Stimulated activated CD4-positive, alpha-beta T cell treated with anti-CD3 and anti-CD28 coated beads, Interleukin-15, amount 100 ng/mL, for 1 hour (primary cell): Measurements from ENCODE around the gene SFSWAP.

ENCODE experiments used
- DNase-seq, 2 donors: peaks; one replicate each; pipeline ENCODE4 v3.0.0-alpha.2; 2020; ENCODE audit warnings: low read depth in 1 of 2, low spot score in 1 of 2

The SFSWAP gene

DNA sequence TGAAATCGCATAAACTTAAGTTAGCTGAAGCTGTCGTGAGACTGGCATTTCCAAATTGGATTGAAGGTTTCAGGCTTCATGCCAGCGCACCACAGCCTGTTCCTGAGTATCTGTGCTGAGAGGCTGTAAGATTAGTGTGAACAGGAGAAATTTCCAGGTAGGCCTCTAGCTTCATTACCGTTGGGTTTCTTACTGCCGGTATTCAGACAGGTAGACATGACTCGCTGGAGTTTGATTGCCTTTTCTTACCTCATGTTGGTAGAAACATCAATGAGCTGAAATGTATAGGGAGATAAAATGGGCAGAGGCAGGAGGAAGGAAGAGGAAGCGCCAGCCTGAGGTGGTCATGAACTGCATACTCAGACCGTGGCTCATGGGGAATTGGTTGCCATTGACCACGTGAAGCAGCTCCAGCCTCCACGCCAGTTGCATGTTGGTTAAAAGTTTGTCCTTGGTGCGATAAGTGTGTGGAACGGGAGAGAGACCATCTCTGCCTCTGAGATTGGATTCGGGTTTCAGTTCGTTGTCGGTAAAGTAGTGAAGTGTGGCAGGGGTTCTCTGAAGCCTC is 75.0 kb downstream of the SFSWAP start:
- no peak for DNase-seq

DNA sequence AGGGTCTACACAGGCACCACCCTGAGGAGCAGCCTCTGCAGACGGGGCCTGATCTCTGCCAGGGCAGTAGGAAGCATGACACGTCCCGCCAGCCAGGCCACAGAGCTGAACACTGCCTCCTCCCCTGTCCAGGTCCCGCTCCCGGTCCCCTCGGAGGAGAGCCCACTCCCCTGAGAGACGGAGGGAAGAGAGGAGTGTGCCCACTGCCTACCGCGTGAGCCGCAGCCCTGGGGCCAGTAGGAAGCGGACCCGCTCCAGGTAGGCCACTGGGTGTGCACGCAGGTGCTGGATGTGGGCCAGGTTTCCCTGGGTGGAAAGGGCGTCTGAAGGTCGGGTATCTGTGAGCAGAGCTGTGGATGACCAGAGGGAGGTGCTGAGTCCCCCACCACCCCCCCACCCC is 75.4 kb downstream of the SFSWAP start:
- DNase-seq: no peak

DNA sequence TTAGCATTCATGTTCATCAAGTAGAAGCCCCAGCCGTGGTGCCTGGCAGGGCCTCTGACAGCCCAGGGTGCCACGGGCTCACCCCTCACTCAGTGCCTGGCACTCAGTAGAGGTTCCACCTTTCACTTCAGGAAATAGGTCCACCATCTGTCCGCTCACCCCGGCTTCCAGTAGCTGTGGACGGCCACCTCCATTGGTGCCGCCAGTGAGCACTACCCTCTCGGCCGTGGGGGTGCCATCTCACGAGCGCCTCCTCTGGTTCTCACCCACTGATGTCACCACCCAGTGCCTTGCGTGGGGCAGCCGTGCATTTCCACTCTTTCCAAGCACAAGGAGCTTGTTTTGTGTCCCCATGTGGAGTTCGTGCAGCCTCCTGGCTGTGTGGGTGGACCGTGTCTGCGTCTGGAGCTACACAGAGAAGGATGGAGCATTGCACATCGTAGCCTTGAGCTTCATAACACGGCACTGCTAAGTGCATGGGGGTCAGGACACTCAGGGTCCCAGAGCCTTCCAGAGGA is 76.3 kb downstream of the SFSWAP start:
- no peak for DNase-seq

DNA sequence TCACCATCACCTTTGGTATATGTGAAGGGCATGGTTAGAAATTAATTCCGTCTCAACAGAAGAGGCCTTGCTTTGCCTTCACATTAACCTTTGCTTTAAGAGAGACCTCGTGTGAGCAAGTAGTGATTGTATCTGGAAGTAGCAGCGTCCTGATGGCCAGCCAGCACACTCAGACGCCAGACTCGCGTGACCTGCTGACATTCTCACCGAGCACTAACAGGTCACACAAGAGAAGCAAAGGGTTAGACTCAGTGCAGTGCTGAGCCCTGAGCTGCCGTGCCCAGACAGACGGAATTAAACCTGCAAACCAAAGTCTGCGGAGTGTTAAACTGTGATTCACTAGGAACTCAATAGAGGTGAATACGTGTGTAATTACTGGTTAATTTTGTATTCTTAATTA is 77.2 kb downstream of the SFSWAP start:
- no peak for DNase-seq

- DNase-seq: no peak
Measured at GRCh38 chr12:131789638-131790037, 78.7 kb downstream of the SFSWAP start.

DNA sequence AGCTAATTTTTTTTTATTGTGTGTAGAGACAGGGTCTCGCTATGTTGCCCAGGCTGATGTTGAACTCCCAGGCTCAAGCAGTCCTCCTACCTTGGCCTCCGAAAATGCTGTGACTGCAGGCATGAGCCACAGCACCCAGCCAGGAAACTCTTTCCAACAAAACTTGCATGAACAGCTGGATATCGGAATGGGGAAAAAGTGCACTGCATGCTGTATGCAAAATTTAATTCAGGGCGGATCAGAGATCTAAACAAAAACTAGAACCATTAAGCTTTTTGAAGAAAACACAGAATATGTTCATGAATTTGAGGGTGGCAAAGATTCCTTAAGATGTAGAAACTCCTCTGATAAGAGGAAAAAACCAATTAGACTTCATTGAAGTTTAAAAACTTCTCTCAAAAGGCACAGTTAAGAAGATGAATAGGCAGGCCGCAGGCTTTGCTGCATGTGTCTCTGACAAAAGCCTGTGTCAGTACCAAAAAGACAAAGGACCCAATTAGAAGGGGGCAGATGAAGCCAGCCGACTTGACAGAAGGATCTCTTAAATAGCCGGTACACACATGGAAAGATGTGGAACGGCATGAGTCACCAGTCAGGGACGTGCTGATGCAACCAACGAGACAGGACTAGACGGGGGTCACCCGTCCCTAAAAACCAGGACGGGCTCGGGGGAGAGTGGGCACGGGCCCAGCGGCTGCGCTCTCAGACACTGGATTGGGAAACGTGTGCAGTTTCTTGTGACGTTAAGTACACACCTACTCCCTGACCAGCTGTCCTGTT is 82.5 kb downstream of the SFSWAP start:
- no peak for DNase-seq

DNA sequence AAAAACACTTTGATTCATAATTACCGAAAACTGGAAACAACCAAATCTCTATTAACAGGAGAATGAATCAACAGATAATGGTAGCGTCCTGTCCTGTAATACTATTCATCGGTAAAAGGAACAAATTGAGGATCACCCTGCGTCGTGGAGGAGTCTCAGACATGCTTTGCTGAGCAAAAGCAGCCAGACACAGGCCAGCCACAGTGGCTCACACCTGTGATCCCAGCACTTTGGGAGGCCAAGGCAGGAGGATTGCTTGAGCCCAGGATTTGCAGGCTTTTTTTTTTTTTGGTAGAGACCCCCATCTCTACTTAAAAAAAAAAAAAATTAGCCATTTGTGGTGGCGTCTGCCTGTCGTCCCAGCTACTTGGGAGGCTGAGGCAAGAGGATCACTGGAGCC is 83.2 kb downstream of the SFSWAP start:
- DNase-seq: no peak

DNA sequence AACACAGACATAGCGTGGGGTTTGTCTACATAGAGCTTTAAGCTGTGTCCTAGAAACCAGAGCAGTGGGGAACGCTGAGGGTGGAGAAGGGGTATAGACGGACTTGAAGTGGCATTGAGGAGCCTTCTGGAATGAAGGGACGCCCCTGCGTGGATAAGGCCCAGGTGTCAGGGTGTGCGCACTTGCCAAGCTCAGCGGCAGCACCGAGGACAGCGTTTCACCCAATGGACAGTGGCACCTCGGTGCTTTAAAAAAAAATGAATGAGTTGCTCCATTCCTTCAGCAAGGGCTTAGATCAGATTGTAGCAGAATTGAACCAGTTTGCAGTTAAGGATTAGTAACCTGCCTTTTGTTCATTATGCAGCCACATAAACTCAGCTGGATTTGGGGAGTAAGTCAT is 83.7 kb downstream of the SFSWAP start:
- no peak for DNase-seq

- no peak for DNase-seq
Measured at GRCh38 chr12:131795064-131795463, 84.2 kb downstream of the SFSWAP start.

GRCh38 chr12:131795690-131796410 is 85.0 kb downstream of the SFSWAP start:
- no peak for DNase-seq

DNA sequence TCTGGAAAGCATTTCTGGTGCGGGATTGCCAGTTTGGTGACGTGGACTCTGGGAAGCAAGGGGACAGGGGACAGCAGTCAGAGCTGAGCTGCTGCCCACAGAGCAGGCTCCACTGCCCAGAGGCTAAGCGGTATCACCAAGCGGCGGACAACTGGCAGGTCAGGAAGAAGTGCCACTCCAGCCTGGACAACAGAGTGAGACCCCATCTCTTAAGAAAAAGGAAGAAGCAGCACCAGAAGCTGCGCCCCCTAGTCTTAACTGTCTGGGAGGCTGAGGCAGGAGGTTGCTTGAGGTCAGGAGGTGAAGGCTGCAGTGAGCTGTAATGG is 85.5 kb downstream of the SFSWAP start:
- DNase-seq: no peak

GRCh38 chr12:131796754-131797587 is 86.1 kb downstream of the SFSWAP start:
- no peak for DNase-seq

DNA sequence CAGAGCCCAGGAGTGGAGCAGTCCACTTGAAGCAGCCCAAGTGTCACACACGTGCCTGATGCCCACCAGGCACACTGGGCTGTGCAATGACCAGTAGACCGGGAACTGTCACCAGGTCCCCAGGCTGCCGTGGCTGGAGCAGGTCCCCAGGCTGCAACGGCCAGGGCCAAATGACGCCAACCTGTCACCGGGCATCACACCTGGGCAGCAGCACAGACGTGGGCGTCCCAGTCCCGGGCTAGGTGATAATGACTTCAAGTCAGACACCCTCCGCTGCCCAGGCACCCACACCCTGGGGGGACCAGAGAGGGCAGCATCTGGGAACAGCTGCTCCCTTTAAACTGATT is 86.7 kb downstream of the SFSWAP start:
- no peak for DNase-seq

DNA sequence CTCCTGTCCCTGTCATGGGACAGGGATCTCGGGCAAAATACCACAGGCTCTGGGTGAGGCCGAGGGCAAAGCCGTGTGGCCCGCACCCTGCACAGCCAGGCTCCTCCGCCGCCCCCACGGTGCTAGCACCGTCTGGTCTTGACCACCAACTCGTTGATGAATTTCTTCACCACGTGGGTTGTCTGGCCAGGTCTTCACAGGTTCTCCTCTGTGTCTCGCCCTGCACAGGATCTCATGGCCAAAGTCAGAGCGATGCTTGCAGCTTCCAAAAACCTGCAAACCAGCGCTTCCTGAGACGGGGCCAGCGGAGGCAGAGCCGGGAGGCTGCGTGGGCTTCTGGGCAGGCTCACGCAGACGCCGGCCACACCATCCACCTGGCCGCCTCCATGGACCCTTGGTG is 88.3 kb downstream of the SFSWAP start:
- DNase-seq: no peak

GRCh38 chr12:131799828-131800593 is 89.1 kb downstream of the SFSWAP start:
- no peak for DNase-seq

DNA sequence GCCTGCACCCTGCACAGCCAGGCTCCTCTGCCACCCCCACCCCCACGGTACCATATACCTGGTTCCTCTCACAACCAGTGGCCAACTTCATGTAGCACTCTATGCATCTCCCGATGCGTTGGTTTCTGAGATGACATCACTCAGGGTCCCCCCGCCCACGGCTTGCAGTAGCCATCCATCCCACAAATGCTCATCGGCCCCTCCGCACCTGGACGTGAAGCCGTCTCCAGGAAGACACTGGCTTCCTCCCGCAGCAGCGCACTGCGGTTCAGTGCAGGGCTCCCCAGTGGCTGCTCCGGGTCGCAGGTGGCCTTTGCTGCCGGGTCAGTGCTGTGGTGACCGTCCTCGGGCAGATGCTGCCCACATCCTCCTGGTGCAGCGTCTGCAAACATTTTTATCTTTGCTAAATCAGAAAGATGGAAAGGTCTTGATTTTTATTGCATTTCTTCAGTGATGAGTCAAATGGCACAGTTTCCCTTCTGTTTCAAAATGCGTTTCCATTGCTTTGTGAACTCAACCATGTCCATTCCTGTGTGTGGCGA is 89.8 kb downstream of the SFSWAP start:
- DNase-seq: no peak

DNA sequence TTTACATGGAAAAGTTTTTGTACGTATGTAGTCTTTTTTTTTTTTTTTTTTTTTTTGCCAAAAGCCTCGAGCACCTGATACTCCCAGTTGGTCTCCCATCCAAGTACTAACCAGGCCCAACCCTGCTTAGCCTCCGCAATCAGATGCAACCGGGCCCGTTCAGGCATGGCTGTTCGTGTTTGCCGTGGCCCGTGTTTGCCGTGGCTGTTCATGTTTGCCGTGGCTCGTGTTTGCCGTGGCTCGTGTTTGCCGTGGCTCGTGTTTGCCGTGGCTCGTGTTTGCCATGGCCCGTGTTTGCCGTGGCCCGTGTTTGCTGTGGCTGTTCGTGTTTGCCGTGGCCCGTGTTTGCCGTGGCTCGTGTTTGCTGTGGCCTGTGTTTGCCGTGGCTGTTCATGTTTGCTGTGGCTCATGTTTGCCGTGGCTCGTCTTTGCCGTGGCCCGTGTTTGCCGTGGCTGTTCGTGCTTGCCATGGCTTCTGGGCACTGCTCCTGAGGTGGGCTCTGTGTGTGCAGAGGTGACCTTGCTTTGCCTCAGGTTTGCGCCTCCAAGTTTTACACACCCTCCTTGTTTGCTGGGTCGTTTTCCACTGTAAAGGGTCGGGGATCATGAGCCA is 90.5 kb downstream of the SFSWAP start:
- no peak for DNase-seq

DNA sequence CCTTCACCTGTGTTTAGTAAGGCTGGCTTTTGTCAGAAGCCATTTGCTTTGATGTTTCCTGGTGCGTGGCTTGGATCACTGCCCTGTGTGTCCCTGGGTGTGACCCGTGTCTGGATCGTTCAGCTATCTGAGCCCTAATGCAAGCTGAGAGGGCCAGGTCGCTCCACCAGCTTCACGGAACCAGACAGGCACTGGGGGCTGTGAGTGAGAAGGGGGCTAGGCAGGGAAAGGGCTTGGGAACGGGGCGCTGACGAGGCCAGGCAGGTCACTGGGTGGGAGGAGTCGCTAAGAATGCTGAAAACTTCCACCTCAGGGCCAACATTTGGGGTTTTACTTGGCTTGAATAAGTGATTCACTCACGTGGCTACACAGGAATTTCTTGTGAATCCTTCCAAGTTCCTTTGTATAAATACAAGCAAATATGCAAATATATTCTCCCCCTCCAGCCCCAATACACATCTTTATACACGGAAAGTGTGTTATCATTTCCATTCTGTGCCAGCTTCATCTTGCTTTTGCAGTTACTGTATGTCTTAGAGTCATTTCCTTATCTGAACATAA is 93.2 kb downstream of the SFSWAP start:
- DNase-seq: no peak

GRCh38 chr12:131805421-131805820 is 94.5 kb downstream of the SFSWAP start:
- DNase-seq: no peak

DNA sequence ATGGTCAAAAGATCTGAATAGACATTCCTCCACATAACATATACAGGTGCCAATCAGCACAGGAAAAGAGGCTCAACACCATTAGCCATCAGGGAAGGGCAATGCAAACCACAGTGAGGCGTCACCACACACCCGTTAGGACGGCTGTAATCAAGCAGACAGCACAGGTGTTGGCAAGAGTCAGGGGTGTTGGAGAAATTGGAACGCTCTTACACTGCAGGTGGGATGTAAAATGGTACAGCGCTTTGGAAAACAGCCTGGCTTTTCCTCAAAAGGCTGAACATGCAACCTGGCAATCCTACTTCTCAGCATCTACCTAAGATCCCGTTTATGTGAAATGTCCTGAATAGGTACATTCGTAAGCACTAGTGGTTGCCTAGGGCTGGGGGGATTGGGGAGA is 95.8 kb downstream of the SFSWAP start:
- DNase-seq: no peak
